ENCODE data around the gene CD40. TPM values are rescaled to one million over a fixed set of nuclear protein-coding genes. Genes with fewer than 3 reads are reported as not detected.
"Not testable (repeated sequence)": the region's sequence is repeated elsewhere in the genome, so short reads cannot be mapped to it uniquely, and the experiment has no call there.

Gene CD40
- total RNA-seq, 1 experiment from 2014 or later = 1.5 TPM

DNA sequence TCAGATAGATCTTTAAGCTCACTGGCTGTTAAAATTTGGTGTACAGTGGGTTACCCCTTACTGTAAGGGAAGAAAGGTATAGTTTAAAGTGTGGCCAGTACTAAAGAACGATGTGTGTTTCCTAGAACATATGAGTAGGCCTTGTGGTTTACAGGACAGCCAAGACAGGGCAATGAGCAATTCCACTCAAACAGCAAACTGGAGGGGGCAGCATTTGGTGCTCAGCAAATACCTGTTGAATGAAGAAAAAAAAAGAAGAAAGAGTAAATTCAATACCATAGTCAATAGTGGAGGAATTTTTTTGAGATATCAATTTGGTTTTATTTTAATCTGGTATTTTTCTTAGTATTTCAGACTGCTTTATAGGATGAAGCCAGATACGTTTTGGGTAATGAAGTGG is 24.6 kb upstream of the CD40 start:
- no peaks in the 10 kb centered on the region for H3K9me3 Mint-ChIP-seq (ENCODE audit: unreplicated experiment)
- no peak for DNase-seq (ENCODE audit: unreplicated experiment)
- H3K27ac Mint-ChIP-seq (ENCODE audit: low read depth, unreplicated experiment) = no peak overlapping the region
- no peak overlapping the region for H3K4me3 Mint-ChIP-seq (ENCODE audit: unreplicated experiment)
- H3K4me1 Mint-ChIP-seq (ENCODE audit: insufficient read depth, unreplicated experiment) = no peaks in the 10 kb centered on the region
- BruUV-seq (replicated peaks) = no TSS peak
- peaks cover 5% of the 10 kb centered on the region for H3K27me3 Mint-ChIP-seq (ENCODE audit: insufficient read depth, unreplicated experiment)
- POLR2A ChIA-PET = no interaction called here
- intact Hi-C loops (cut with micrococcal nuclease) = no loop called here
- CTCF ChIA-PET = interaction anchor here (0.6 kb wide), 1 partner anchor 683 kb away, joined by 3 read pairs; no protein-coding TSS in a partner anchor
- TF ChIP-seq CTCF (IDR thresholded peaks at IDR 0.05; ENCODE audit: unreplicated experiment) = no peak
- H3K36me3 Mint-ChIP-seq (ENCODE audit: insufficient read depth, unreplicated experiment) = no peaks in the 10 kb centered on the region

DNA sequence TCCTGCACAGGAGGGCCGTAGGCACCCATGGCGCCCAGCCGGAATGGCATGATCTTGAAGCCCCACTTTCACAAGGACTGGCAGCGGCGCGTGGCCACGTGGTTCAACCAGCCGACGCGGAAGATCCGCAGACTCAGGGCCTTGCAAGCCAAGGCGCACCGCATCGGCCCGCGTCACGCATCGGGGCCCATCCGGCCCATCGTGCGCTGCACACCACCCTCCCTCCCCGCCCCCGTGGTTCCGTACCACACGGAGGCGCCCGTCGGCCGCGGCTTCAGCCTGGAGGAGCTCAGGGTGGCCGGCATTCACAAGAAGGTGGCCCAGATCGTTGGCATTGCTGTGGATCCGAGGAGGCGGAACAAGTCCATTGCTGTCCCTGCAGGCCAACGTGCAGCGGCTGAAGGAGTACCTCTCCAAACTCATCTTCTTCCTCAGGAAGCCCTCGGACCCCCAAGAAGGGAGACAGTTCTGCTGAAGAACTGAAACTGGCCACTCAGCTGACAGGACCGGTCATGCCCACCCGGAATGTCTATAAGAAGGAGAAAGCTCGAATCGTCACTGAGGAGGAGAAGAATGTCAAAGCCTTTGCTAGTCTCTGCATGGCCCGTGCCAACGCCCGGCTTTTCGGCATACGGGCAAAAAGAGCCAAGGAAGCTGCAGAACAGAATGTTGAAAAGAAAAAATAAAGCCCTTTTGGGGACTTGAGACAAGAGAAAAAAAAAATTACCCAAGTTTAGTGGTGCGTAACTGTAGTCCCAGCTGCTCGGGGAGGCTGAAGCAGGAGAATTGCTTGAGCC is 18.4 kb upstream of the CD40 start:
- DNase-seq (ENCODE audit: unreplicated experiment) = no peak
- CTCF ChIA-PET = interaction anchor here (0.6 to 1.0 kb wide), 4 partner anchors 30 to 365 kb away, joined by 3 to 4 read pairs (median 3); no protein-coding TSS in a partner anchor
- Mint-ChIP-seq H3K9me3 (ENCODE audit: unreplicated experiment) (no peaks in the 10 kb centered on the region), H3K4me3 (ENCODE audit: unreplicated experiment) (no peak overlapping the region), H3K27ac (ENCODE audit: low read depth, unreplicated experiment) (no peak overlapping the region), H3K4me1 (ENCODE audit: insufficient read depth, unreplicated experiment) (no peaks in the 10 kb centered on the region), H3K27me3 (ENCODE audit: insufficient read depth, unreplicated experiment) (peaks cover 47% of the 10 kb centered on the region), H3K36me3 (ENCODE audit: insufficient read depth, unreplicated experiment) (no peaks in the 10 kb centered on the region)
- POLR2A ChIA-PET = no interaction called here
- no peak for TF ChIP-seq CTCF (IDR thresholded peaks at IDR 0.05; ENCODE audit: unreplicated experiment)
- BruUV-seq (replicated peaks) = no TSS peak
- intact Hi-C loops (cut with micrococcal nuclease) = no loop called here

- CTCF ChIA-PET = interaction anchor here (0.6 kb wide), 1 partner anchor 259 kb away, joined by 4 read pairs; no protein-coding TSS in a partner anchor
- peaks cover 47% of the 10 kb centered on the region for H3K27me3 Mint-ChIP-seq (ENCODE audit: insufficient read depth, unreplicated experiment)
- BruUV-seq (replicated peaks); H3K4me1 Mint-ChIP-seq (ENCODE audit: insufficient read depth, unreplicated experiment); H3K9me3 Mint-ChIP-seq (ENCODE audit: unreplicated experiment); DNase-seq (ENCODE audit: unreplicated experiment); H3K27ac Mint-ChIP-seq (ENCODE audit: low read depth, unreplicated experiment); H3K36me3 Mint-ChIP-seq (ENCODE audit: insufficient read depth, unreplicated experiment); intact Hi-C loops (cut with micrococcal nuclease); POLR2A ChIA-PET; H3K4me3 Mint-ChIP-seq (ENCODE audit: unreplicated experiment): not testable (repeated sequence)
Observed at GRCh38 chr20:46100444-46100843, 17.7 kb upstream of the CD40 start.

- Mint-ChIP-seq H3K4me1 (ENCODE audit: insufficient read depth, unreplicated experiment) (no peaks in the 10 kb centered on the region), H3K27ac (ENCODE audit: low read depth, unreplicated experiment) (no peak overlapping the region), H3K4me3 (ENCODE audit: unreplicated experiment) (no peak overlapping the region), H3K27me3 (ENCODE audit: insufficient read depth, unreplicated experiment) (peaks cover 47% of the 10 kb centered on the region), H3K9me3 (ENCODE audit: unreplicated experiment) (no peaks in the 10 kb centered on the region), H3K36me3 (ENCODE audit: insufficient read depth, unreplicated experiment) (no peaks in the 10 kb centered on the region)
- no peak for TF ChIP-seq CTCF (IDR thresholded peaks at IDR 0.05; ENCODE audit: unreplicated experiment)
- ChIA-PET POLR2A (no interaction called here), CTCF (interaction anchor here (0.7 to 1.1 kb wide), 2 partner anchors 29 to 86 kb away, joined by 3 to 4 read pairs; no protein-coding TSS in a partner anchor)
- intact Hi-C loops (cut with micrococcal nuclease) = no loop called here
- no peak for DNase-seq (ENCODE audit: unreplicated experiment)
- no TSS peak for BruUV-seq (replicated peaks)
Observed at GRCh38 chr20:46100988-46101387, 17.1 kb upstream of the CD40 start.

Measured in MCF 10A (cell line).